HG03432 (cell line): ENCODE data around the gene CDH15.

Source experiments
- ATAC-seq: cut with Tn5 transposase; IDR thresholded peaks from one replicate; pipeline ENCODE4 v1.9.1; 2021; ENCODE audit warnings: mild to moderate bottlenecking, moderate library complexity; ENCODE audit not compliant: unreplicated experiment

CDH15 gene

DNA sequence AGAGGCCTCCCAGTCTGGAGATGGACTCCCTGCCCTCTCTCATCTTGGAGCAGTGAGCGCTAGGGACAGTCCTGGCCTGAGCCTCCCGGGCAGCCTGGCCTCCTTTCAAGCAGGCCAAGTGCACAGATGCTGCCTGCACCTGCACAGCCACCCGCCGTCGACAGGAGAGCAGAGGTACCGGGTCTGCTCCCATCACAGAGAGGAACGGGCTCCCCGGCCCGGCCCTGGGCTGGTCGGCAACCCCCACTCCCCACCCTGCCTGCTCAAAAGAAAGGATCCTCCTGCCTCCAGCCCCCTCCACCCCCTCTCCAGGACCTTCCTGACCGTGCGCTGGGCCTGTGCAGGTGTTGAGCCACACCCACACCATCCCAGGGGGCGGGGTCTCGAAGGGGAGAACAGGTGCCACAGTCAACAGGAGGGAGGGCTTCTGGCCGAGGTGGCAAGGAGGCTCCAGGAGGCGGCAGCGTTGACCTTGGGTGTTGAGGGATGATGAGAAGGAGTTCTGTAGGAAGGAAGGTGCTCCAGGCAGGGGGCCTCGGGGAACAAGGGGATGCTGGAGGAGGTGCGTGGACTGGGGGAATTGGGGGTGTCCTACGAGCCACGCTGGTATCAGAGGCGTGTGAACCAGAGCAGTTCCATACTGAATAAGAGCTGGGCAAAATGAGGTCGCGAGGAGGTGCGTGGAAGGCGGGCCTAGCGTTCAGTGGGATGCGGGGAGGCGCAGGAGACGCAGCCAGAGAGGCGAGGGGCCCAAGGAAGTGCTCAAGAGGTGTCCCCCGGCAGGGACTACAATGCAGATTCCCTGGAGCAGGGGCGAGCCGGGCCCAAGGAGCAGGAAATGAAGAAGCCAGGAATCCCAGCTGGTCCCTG, 967 bp upstream of the CDH15 start:
- ATAC-seq, result no peak

DNA sequence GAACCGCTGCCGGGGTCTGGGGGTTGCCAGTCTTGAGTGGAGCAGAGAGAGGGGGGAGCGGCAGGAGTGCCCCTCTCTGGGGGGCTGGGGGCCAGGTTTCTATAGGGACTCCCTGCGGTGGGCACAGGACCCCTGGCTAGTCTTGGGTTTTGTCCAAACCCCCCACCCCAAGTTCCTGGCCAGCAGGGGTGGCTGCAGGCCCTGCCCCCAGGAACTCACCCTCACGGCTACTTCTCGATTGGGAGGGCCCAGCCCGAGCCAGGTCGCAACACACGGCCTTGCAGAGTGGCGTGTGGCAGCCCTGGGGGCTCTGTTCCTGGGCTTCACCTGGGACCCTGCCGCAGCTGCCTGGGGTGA, 601 bp downstream of the CDH15 start:
- ATAC-seq, result no peak

DNA sequence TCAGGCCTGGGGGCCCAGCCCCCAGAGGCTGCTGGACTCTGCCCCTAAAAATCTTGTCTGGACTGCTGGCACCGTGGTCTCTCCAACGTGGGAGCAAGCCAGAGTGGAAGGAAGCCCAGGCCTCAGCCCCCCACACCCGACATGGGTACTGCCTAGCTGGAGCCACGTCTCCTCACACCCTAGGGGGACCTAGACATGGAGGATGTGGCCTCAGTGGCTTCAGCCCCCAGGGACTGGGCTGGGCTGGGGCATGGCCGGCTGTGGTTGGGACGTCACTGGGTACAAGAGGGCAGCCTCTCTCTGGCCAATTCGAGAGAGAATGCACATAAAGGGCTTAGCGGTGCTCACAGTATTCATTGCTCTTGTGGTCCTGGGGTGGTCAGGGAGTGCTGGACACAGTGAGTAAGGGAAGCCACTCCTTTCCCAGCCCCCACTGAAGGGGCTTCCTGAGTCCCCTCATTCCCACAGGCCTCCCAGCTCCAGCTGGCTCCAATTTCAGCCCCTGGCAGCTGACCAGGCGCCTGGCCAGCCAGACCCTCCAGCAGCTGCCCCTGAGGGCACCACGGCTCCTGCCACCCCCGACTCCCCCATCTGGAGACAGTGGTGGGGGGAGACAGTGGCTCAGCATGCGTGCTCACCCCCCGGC, 1.1 kb downstream of the CDH15 start:
- ATAC-seq, result no peak

DNA sequence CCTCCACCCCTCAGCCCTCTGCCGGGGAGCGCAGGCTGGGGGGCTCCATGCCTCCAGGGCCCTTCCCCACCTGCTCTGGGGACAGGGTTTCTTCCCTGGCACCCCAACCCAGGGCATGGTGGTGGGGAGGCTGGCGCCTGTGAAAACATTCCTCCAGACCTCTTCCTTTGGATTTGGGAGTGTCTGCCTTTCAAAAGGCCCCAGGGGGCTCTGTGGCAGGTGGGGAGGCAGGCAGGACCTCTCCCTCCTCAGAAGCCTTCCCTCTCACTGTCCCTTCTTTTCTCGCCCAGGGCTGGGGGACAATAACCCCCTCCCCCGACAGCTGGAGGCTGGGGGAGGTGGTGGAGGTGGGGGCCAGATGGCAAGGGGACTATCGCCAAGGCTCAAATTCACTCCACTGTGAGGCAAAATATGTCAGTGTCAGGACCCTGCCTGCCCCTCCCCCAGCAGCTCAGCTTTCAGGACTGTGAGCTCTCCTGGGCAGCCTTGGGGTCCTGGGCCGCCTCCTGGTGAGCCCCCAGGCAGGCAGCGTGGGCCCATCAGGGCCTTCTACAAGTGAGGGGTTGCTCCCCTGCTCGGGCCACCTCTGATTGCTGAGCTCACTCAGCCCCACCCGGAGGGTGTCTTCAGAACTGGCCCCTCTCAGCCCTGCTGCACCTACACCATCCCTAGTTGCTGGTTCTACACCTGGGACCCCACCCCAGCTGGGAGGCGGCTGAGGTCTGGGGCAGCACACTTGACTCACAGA, 1.8 kb downstream of the CDH15 start:
- ATAC-seq, result no peak

DNA sequence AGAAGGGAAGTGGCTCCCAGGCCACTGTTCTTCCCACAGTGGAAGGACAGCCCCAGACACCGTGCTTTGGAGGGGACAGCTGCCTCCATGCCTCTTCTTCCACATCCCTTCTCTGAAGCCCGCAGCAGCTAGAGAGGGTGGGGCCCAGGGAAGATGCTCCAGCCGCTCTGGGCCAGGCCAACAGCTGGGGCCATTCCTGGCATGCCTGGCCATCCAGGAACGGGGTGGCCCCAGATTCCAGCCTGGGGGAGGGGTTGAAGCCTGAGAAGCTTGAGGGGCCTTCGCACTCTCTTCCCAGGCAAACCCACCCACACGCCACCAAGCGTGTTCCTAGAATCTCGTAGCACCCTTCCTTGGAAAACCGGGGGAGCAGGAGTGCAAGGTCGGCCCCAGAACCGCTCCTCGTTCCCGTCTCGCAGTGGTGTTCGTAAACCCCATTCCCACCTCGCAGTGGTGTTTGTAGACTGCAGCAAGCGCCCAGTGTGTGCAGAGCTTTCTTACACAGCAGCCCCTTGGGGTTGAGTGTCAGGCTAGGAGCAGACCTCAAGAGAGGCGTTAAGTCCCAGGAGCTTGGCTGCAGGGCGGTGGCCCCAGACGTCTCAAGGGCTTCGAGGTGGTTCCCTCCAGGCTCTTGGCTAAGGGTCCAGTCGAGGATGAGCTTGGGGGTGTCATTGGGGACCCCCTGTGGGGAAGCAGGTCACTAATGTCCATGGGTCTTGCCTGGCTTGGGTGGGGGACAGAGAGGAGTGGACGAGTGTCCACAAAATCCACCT, 2.7 kb downstream of the CDH15 start:
- ATAC-seq, result no peak

DNA sequence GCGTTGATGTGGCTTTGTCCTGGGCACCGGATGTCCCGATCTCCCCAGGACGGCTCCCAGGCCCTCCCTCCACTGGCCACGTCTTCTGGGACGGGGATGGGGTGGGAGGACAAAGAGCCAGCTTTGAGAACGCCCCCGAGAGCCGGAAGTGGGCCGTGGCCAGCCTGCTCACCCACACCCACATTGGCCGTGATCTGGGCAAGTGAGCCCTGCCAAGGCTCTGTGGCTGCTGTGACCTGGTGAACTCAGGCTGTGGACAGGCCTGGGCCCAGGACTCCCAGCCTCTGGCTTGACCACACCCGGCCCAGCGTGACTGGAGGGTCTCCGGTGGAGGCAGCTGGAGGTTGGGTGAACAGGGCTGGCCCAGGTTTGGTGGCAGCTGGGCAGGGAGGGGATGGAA, 3.3 kb downstream of the CDH15 start:
- ATAC-seq, result no peak

DNA sequence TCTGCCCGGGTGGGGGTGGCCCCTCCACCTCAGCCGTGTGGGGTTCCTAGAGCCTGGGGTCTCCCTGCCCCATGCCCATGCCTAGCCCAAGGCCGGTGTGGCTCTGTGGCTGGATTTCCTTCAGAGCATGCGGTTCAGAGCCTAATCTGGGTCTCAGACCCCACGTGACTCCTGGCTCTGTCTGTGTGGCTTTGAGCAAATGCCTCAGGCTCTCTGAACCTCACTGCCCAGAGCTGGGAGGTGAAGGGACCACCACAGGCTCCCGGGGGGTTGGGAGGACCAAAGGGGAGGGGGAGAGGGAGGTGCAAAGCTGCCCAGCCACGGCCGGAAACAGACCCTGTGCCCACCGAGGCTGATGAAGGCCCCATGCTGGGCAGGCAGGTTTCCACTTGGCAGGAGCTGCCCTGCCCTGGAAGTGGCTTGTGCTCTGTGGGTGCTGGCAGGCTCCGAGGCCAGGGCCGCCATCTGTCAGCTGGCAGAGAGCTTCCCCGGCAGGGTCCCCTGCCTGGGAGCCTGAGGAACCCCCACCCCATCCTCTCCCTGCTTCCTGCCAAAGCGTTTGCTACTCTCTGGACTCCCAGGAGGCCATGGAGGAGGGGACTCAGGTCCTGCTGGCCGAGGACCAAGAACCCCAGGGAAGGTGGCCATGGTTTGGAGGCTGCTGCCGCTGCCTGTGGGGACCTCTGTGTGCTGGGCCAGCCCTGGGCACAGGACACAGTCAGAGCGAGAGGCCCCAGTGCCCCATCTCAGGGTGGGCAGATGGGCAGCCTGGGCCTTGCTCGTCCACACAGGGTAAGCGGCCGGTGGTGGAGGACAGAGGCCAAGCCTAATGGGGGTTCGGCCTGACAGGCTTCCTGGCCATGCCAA, 4.0 kb downstream of the CDH15 start:
- ATAC-seq, result no peak

DNA sequence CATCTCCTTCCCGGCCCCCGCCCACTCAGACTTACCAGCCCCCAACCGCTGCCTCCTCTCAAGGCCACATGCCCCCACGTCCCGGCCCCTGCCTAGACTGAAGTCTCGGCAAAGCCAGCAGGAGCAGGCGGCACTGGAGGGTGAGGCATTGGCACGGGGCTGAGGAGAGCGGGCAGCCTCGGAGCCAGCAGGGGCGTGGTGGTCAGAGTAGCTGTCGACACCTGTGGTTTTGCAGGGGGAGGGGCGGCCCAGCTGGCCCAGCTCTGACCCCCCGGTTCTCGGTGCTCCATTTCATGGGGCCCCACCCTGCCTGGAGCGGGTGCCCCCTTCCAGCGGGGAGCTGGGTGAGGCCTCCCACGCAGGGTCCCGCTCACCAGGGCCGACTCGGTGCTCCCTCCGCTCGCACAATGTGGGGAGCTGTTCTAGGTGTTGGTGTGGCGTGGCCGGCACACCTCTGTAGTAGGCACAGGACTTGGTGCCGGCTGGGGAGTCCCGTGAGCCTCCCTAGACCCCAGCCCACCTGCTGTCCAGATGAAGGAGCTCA, 4.7 kb downstream of the CDH15 start:
- ATAC-seq, result no peak

DNA sequence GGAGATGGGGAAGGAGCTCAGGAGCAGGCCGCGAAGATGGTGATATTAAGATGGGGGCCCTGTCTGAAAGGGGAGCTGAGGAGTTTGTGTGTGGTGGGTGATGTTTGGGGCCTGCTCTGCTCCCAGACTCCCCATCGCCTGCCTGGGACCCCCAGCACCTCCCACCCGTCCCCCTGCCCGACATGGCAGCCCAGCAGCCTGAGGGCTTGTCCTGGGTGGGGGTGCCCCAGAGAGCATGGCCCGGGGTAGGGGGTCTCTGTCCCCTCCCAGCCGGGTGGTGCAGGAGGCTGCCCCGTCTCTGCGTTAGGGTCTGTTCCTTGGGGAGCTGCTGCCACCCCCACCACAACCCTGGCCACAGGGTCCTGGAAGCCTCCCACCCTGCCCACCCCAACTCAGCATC, 5.2 kb downstream of the CDH15 start:
- no peak for ATAC-seq

DNA sequence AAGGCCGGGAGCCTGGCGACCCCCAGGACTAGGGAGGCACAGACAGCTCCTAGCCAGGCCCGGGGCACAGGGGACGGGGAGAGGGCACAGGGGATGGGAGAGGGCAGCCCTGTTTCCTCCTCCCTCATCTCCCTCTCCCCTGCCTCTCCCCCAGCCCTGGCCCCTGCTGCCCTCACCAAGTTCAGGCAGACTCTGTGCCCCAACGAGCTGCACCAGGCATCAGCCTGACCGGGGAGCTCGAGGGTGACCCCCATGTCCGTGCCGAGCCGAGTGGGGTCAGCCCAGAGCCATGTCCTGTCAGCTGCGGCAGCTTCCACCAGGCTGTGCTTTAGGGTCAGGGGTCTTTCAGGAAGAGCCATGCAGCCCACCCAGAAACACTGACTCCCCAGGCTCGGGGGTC, 6.0 kb downstream of the CDH15 start:
- ATAC-seq, result no peak

DNA sequence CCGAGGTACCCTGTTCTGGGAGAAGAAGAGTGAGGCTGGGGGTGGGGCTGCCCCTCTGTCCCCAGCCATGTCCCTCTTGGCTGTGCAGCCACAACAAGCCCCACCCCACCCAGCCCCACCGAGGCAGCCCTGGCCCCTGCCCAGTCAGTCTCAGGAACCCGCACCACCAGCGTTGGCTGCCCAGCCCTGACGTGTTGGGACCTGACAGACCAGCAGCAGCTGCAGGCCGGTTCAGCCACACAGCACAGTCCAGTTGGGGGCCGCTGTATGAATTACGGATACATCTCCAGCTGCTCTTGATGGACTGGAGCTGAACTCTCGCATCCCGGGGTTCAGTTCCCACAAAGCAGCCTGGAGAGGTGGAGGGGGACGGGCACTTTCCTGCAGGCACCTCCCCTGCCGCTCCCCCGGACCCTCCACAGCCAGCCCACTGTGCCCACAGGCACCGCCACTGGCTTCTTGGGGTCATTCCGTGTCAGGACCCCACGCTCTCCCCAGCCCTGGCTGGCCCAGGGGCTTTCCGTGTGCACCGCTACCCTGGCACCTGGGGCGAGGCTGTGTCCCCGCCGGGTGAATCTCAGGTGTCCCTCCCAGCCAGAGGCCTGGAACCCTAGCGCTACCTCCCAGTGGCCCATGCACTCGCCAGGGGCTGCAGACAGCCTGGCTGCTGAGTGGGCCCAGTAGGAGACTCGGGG, 7.1 kb downstream of the CDH15 start:
- no peak for ATAC-seq

DNA sequence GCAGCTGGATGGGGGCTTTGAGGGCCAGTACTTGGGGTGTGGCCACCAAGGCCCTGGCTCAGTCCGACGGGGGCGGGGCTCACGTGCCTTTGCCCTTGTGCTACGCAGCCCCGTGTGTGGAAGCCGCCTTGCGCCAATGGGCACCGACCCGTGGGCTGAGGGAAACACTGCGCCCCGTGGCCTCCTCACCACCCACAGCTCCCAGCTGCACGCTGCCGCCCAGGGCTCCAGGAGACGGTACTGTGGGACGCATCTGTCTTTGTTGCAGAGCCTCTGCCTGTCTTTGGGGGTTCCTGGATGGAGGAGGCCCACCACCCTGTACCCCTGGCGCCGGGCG, 7.6 kb downstream of the CDH15 start:
- no peak for ATAC-seq

DNA sequence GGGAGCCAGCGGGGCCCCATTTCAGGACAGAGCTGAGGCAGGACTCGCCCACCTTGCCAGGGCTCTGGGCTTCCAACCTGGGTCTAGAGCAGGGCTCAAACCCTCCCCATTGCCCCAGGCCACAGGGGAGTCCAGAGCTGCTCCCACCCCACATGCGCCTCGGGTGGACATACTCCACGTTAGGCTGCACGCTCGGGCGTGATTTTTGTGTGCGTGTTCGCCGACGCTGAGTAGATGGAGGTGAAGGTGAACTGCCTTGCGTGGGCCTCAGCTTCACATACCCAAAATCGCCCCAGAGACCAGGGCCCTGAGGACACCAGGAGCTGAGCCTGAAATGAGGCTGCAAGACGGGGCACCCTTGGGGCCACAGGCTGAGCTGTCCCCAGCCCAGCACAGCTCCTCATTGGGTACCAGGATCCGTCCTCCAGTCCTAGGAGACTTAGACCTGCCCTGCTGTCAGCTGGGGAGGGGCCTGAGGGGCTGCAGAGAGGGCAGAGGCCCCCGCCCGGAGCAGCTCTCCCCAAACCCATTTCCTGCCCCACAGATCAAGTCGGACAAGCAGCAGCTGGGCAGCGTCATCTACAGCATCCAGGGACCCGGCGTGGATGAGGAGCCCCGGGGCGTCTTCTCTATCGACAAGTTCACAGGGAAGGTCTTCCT, 8.2 kb downstream of the CDH15 start:
- ATAC-seq, result no peak

DNA sequence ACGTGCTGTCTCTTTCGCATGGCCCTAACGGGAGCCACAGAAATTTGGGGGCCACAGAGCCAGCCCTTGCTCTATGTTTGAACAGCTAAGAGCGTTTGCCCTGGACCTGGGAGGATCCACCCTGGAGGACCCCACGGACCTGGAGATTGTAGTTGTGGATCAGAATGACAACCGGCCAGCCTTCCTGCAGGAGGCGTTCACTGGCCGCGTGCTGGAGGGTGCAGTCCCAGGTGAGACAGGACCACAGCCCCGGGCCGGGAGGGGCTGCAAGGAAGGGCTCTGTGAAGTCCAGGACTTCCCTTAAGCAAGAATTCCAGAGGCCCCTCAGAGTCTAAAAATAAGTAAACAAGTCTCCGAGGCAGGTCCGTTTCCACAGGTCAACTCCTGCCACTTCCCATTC, 11.9 kb downstream of the CDH15 start:
- no peak for ATAC-seq

DNA sequence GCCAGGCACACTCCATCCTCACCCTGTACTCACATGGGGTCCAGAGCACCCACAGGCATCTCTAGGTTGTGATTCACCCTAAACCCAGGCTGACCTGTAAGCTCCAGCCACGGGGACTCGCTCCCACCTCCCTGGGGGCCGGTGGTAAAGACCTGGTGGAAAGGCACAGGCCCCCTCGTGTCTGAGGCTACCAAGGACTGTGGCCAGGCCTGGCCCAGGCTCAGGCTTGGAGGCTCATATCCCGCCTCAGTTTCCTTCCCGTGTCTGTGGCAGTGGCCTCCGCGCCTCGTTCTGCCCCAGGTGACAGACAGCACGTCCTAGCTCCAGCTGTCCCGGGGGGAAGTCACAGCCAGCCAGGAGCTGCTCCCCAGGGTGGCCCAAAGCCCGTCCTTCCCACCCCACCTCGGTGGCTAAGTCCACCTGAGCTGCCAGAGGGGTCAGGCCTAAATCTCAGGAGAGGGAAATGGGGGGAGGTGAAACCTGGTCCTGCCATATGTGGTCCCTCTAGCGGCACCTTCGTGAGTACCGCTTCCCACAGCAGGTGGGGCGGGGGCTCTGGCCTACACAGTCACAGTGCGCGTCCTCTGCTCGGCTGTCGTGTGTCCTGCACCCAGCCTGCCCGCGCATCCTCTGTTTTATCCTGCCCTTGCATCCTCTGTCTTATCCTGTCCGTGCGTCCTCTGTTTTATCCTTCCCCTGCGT, 12.6 kb downstream of the CDH15 start:
- no peak for ATAC-seq

DNA sequence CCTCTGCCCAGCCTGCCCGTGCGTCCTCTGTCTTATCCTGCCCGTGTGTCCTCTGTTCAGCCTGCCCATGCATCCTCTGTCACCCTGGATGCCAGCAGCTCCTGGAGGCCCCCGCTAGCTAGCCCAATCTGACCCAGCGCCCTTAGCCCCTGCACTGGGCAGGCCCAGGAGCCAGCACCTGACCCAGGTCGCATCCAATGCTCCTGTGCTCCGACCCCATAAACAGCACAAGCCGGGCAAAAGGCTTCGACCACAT, 13.1 kb downstream of the CDH15 start:
- ATAC-seq, result no peak

DNA sequence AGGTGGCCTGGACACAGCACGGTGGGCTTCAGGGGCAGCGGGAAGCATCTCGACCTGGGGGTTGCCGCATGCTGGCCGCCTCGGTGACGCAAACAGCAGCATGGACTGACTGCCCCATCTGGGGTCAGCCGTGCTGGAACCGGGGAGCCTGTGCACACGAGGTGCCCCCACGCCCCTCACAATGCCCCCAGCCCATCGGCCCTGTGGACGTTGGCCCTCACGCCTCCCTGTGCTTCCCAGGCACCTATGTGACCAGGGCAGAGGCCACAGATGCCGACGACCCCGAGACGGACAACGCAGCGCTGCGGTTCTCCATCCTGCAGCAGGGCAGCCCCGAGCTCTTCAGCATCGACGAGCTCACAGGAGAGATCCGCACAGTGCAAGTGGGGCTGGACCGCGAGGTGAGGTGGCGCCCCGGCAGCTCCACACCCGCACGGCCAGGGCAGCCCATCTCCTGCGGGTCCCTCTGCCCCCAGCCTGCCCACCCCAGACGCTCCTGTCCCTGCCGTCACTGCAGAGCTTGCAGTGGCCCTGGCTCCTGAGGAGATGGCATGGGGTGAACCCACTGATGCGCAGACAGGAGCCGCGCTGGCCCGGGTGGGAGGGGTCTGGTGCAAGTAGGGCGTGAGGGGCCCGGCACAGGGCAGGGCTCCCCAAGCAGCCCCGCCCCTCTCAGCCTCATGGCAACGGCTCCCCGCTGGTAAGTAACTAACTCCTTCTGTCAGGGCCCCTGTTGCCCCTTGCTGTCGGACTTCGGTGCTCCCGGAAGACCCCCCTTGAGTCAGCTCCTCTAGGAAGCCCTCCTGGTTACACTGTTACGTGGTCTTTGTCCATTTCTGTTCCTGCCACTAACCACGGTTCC, 13.6 kb downstream of the CDH15 start:
- ATAC-seq, result no peak
